ENCODE results near the gene GIGYF1. TPM values are rescaled to one million over a fixed set of nuclear protein-coding genes. Genes with fewer than 3 reads are reported as not detected.
A peak's percentile ranks its signal among the peaks of the same experiment; 100 is the strongest.

Gene GIGYF1
- total RNA-seq, 1 experiment from 2014 or later: 16.6 TPM

- no peak for DNase-seq (ENCODE audit: low spot score)
These were observed 8.9 kb downstream of the GIGYF1 start for GRCh38 chr7:100685049-100685605.

GRCh38 chr7:100684534-100685042, 9.5 kb downstream of the GIGYF1 start:
- DNase-seq (ENCODE audit: low spot score): no peak

GRCh38 chr7:100683659-100684533, 10.2 kb downstream of the GIGYF1 start:
- DNase-seq (ENCODE audit: low spot score): no peak

- no peak for DNase-seq (ENCODE audit: low spot score)
These were observed 10.9 kb downstream of the GIGYF1 start for GRCh38 chr7:100682991-100683658.

- peak; percentile 74 for DNase-seq (ENCODE audit: low spot score)
These were observed 11.8 kb downstream of the GIGYF1 start for GRCh38 chr7:100682228-100682741.

GRCh38 chr7:100681491-100682227, 12.4 kb downstream of the GIGYF1 start:
- DNase-seq (ENCODE audit: low spot score): no peak

- no peak for DNase-seq (ENCODE audit: low spot score)
These were observed 13.3 kb downstream of the GIGYF1 start for GRCh38 chr7:100680576-100681271.

- DNase-seq (ENCODE audit: low spot score): no peak
These were observed 14.0 kb downstream of the GIGYF1 start for GRCh38 chr7:100679927-100680575.

GRCh38 chr7:100679129-100679926, 14.7 kb downstream of the GIGYF1 start:
- no peak for DNase-seq (ENCODE audit: low spot score)

GRCh38 chr7:100678291-100678984, 15.6 kb downstream of the GIGYF1 start:
- DNase-seq (ENCODE audit: low spot score): no peak

- no peak for DNase-seq (ENCODE audit: low spot score)
These were observed 16.5 kb downstream of the GIGYF1 start for GRCh38 chr7:100677308-100678267.

- DNase-seq (ENCODE audit: low spot score): no peak
These were observed 17.3 kb downstream of the GIGYF1 start for GRCh38 chr7:100676501-100677306.

- DNase-seq (ENCODE audit: low spot score): peak; percentile 67
These were observed 18.3 kb downstream of the GIGYF1 start for GRCh38 chr7:100675581-100676350.

GRCh38 chr7:100675105-100675451, 19.0 kb downstream of the GIGYF1 start:
- no peak for DNase-seq (ENCODE audit: low spot score)

- DNase-seq (ENCODE audit: low spot score): no peak
These were observed 19.5 kb downstream of the GIGYF1 start for GRCh38 chr7:100674411-100675104.
